Esophagus (tissue), 2 donors: Measurements from ENCODE around the gene SRSF9. TPM values are rescaled to one million over a fixed set of nuclear protein-coding genes. Genes with fewer than 3 reads are reported as not detected.

ENCODE experiments used
- H3K27ac ChIP-seq, 2 donors: one replicate each; pipeline ENCODE4 v1.5.1; 2013; ENCODE audit warnings: low read depth in 2 of 2, mild to moderate bottlenecking in 2 of 2, inconsistent platforms in 1 of 2, low read length in 1 of 2, moderate library complexity in 1 of 2
- H3K27me3 ChIP-seq, 2 donors: one replicate each; pipeline ENCODE4 v1.6.1; 2013; ENCODE audit warnings: low read length in 2 of 2, control low read depth in 1 of 2, mild to moderate bottlenecking in 1 of 2; ENCODE audit not compliant: insufficient read depth in 2 of 2, control insufficient read depth in 1 of 2
- H3K36me3 ChIP-seq, 2 donors: one replicate each; pipeline ENCODE4 v1.6.1; 2013; ENCODE audit warnings: low read length in 1 of 2; ENCODE audit not compliant: control insufficient read depth in 2 of 2, insufficient read depth in 2 of 2
- H3K4me1 ChIP-seq, 2 donors: one replicate each; pipeline ENCODE4 v1.6.1; 2013; ENCODE audit warnings: low read length in 1 of 2; ENCODE audit not compliant: control insufficient read depth in 2 of 2, insufficient read depth in 2 of 2
- H3K4me3 ChIP-seq, 2 donors: one replicate each; pipeline ENCODE4 v1.5.1; 2013; ENCODE audit warnings: low read length in 2 of 2, mild to moderate bottlenecking in 2 of 2, low read depth in 1 of 2, moderate library complexity in 1 of 2
- H3K9me3 ChIP-seq, 2 donors: one replicate each; pipeline ENCODE4 v1.6.1; 2013; ENCODE audit warnings: mild to moderate bottlenecking in 2 of 2, low read depth in 1 of 2, low read length in 1 of 2, moderate library complexity in 1 of 2; ENCODE audit not compliant: control insufficient read depth in 2 of 2, insufficient read depth in 1 of 2
- WGBS, 2 donors: extraction: QIAGEN DNeasy Blood & Tissue Kit; methylation state at CpG; one replicate each; pipeline ENCODE4 v1.1.7; 2013; 5-methylcytosine and 5-hydroxymethylcytosine counted together
- polyA plus RNA-seq, 2 donors: library from polyadenylated mRNA; stranded (reverse); fragments of 200-250 nt; gene quantifications; one replicate each; pipeline ENCODE4 v1.2.3, GENCODE V29; 2013
- donor health status: healthy with polysubstance abuse.
- donor health status: Bipolar disorder and iron deficiency.

Gene SRSF9
- polyA plus RNA-seq, 2 donors = 119 to 133 TPM

- Histone ChIP-seq H3K36me3 (peaks cover 0 to 4% of the 10 kb centered on the region in 2 donors), H3K27me3 (no peaks in the 10 kb centered on the region), H3K4me1 (peaks cover 2 to 6% of the 10 kb centered on the region in 2 donors), H3K4me3 (peak overlapping the region in 1 of 2 donors; percentile 15), H3K9me3 (no peaks in the 10 kb centered on the region), H3K27ac (no peak overlapping the region)
- 11 to 12% methylated on average over 6 of the region's 6 CpGs for WGBS, 2 donors
Observed at GRCh38 chr12:120439646-120440247, 29.8 kb downstream of the SRSF9 start.

- Histone ChIP-seq H3K9me3 (no peaks in the 10 kb centered on the region), H3K36me3 (peaks cover 0 to 4% of the 10 kb centered on the region in 2 donors), H3K27me3 (no peaks in the 10 kb centered on the region), H3K27ac (peak overlapping the region; percentile 85 to 94), H3K4me3 (peak overlapping the region; percentile 86 to 98), H3K4me1 (peaks cover 2 to 6% of the 10 kb centered on the region in 2 donors)
- 28 to 33% methylated on average over 17 of the region's 17 CpGs for WGBS, 2 donors
Observed at GRCh38 chr12:120438495-120439198, 30.9 kb downstream of the SRSF9 start.

DNA sequence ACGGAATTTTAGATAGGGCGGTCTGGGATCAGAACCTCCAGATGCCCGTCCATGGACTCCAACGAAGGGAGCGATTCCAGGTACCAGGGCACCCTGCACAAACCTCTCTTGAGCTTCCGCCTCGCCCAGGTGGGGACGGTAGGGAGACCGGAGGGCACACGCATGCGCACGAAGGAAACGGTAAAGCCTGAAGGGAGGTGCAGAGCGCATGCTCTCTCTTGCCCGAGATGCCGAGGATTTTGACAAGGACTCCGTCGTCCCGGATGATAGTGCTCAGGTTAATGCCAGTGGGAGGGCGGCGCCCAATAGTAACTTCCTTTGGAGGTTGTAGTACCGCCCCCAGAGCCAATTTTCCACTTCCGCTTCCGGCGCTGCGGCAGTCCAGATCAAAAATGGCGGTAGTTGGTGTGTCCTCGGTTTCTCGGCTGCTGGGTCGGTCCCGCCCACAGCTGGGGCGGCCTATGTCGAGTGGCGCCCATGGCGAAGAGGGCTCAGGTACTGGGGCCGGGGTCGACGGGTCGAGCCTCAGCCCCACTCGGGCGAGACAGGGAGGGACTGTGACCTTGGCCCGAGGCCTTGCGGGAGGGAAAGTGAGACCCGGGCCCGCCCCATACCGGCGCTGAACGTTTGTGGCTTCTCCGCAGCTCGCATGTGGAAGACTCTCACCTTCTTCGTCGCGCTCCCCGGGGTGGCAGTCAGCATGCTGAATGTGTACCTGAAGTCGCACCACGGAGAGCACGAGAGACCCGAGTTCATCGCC lies 31.6 kb downstream of the SRSF9 start, which contains the start of gene COX6A1:
Gene COX6A1 (plus strand): TSS at position 379 of the 760 bp plus-strand sequence. CDS start 14 bp downstream, at position 393.
- H3K27ac ChIP-seq = peak within 1 kb of the TSS; percentile 85 to 94
- WGBS, 2 donors = 0% methylated on average over 57 to 59 of the region's 59 CpGs
- peaks cover 0 to under 1% of the 10 kb centered on the region in 2 donors for H3K36me3 ChIP-seq
- H3K9me3 ChIP-seq = no peaks in the 10 kb centered on the region
- peak within 1 kb of the TSS; percentile 86 to 98 for H3K4me3 ChIP-seq
- peaks cover 2 to 6% of the 10 kb centered on the region in 2 donors for H3K4me1 ChIP-seq
- no peaks in the 10 kb centered on the region for H3K27me3 ChIP-seq

DNA sequence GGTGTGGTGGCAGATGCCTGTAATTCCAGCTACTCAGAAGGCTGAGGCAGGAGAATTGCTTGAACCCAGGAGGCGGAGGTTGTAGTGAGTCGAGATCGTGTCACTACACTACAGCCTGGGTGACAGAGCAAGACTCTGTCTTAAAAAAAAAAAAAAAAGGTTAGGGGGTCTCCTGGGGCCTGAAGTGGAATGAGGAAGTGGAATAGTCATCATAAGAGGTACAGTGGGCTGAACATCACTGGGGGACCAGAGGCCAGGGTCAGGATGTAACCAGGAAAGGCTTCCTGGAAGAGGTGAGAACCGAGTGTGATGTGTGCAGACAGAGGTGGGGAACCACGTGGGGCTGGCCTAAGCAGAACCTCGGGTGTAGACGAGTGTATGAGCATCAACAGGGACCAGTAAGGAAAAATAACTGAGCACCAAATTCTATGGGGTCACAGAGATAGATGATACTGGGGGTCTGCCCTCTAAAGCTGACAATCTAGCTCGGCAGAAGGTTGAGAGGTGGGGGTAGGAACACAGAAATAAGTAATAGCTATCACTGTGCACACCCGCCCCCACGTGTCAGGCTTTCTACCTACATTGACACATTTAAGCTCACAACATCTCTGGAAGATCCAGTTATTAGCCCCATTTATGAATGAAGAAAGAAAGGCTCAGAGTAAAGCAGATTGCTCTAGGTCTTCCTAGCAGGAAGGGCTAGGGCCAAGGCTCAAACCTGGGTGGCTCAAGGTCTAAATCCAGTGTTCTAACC lies 36.6 kb downstream of the SRSF9 start:
- Histone ChIP-seq H3K4me1 (peaks cover 2% of the 10 kb centered on the region in 2 donors), H3K9me3 (no peaks in the 10 kb centered on the region), H3K36me3 (no peaks in the 10 kb centered on the region), H3K27ac (no peak overlapping the region), H3K27me3 (no peaks in the 10 kb centered on the region), H3K4me3 (no peak overlapping the region)
- 60 to 67% methylated on average over 10 of the region's 10 CpGs for WGBS, 2 donors

GRCh38 chr12:120429368-120429767 lies 40.2 kb downstream of the SRSF9 start:
- H3K36me3 ChIP-seq = no peaks in the 10 kb centered on the region

DNA sequence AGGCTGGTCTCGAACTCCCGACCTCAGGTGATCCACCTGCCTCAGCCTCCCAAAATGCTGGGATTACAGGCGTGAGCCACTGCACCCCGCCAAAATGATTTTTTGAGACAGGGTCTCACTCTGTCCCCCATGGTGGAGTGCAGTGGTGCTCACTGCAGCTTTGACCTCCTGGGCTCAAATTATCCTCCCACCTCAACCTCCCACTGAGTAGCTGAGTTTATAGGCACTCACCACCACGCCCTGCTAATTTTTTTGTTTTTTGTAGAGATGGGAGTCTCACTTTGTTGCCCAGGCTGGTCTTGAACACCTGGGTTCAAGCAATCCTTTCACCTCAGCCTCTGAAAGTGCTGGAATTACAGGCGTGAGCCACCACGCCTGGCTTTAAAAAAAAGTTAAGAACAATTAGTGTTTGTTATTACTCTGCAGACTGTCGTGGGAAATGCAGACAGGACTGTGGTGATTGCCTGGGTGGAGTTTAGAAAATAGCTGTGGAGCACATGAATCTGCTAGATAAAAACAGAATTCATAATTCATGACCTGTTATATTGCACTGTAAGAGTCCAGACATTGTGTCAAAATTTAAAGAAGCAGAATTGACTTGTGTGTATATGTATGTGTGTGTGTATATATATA lies 40.8 kb downstream of the SRSF9 start:
- no peaks in the 10 kb centered on the region for H3K4me1 ChIP-seq
- no peak overlapping the region for H3K27ac ChIP-seq
- no peak overlapping the region for H3K4me3 ChIP-seq
- no peaks in the 10 kb centered on the region for H3K9me3 ChIP-seq
- 60 to 63% methylated on average over 8 of the region's 8 CpGs for WGBS, 2 donors
- no peaks in the 10 kb centered on the region for H3K27me3 ChIP-seq
- no peaks in the 10 kb centered on the region for H3K36me3 ChIP-seq

More at GRCh38 chr12:120429368-120429767, 40.2 kb downstream of the SRSF9 start:
- Histone ChIP-seq H3K4me1 (no peaks in the 10 kb centered on the region), H3K27ac (no peak overlapping the region), H3K27me3 (no peaks in the 10 kb centered on the region), H3K4me3 (no peak overlapping the region), H3K9me3 (no peaks in the 10 kb centered on the region)
- WGBS, 2 donors = 69 to 72% methylated on average over 7 of the region's 7 CpGs

- Histone ChIP-seq H3K36me3 (no peaks in the 10 kb centered on the region), H3K27ac (no peak overlapping the region), H3K27me3 (no peaks in the 10 kb centered on the region), H3K4me1 (no peaks in the 10 kb centered on the region), H3K4me3 (no peak overlapping the region), H3K9me3 (no peaks in the 10 kb centered on the region)
- WGBS, 2 donors = 80 to 93% methylated on average over 3 of the region's 3 CpGs
Observed at GRCh38 chr12:120425797-120426196, 43.8 kb downstream of the SRSF9 start.

DNA sequence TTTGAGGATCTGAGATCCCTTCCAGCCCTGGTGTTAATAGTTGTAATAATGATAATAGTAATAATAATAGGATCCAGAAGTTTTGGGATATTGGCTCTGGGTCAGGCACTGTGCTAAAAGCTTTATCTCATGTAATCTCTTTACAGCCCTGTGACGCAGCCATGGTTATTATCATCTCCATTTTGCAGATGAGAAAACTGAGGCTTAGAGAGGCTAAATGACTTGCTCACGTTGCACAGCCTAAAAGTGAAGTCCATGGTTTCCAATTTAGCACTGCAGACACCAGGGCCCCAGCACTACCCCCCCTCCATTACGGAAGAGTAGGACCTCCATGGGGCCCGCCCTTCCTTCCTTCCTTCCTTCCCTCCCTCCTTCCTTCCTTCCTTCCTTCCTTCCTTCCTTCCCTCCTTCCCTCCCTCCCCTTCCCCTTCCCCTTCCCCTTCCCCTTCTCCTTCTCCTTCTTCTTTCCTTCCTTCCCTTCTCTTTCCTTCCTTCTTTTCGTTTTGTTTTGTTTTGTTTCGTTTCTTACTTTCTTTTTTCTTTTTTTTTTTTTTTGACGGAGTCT lies 46.6 kb downstream of the SRSF9 start:
- Histone ChIP-seq H3K9me3 (no peaks in the 10 kb centered on the region), H3K36me3 (no peaks in the 10 kb centered on the region), H3K4me1 (no peaks in the 10 kb centered on the region), H3K27me3 (no peaks in the 10 kb centered on the region), H3K4me3 (no peak overlapping the region), H3K27ac (no peak overlapping the region)
- WGBS, 2 donors = 68 to 74% methylated on average over 7 of the region's 7 CpGs
